Thoracic aorta (tissue), 2 donors: Measurements from ENCODE around the gene THUMPD2. TPM values are rescaled to one million over a fixed set of nuclear protein-coding genes. Genes with fewer than 3 reads are reported as not detected.

Experiments used
- ATAC-seq: fragments of 150-250 bp; one replicate; pipeline ENCODE4 v1.8.0; 2017; ENCODE audit warnings: low read depth; ENCODE audit not compliant: insufficient number of reproducible peaks, low FRiP score
- DNase-seq: peaks from one replicate; pipeline ENCODE4 v3.0.0-alpha.2; 2020; ENCODE audit warnings: low spot score
- H3K27ac ChIP-seq, 2 donors: fragments of 200-600 bp; sonication (generic); 1 replicate in 1 of 2; 2 replicates in 1 of 2; pipeline ENCODE4 v1.5.1; 2016; ENCODE audit warnings: mild to moderate bottlenecking in 2 of 2, moderate library complexity in 2 of 2
- H3K27me3 ChIP-seq: fragments of 200-600 bp; sonication (generic); replicated peaks from 2 replicates; pipeline ENCODE4 v1.6.0; 2016; ENCODE audit warnings: mild to moderate bottlenecking; ENCODE audit not compliant: insufficient read depth
- H3K36me3 ChIP-seq: fragments of 200-600 bp; sonication (generic); one replicate; pipeline ENCODE4 v1.5.1; 2016
- H3K4me1 ChIP-seq, 2 donors: fragments of 200-600 bp; sonication (generic); 1 replicate in 1 of 2; 2 replicates in 1 of 2; pipeline versions ENCODE4 v1.5.1 to v1.6.0; 2016; ENCODE audit warnings: low read depth in 2 of 2, mild to moderate bottlenecking in 1 of 2; ENCODE audit not compliant: control insufficient read depth in 1 of 2
- H3K4me3 ChIP-seq: fragments of 200-600 bp; sonication (generic); 2 replicates; pipeline ENCODE4 v1.5.1; 2016; ENCODE audit warnings: mild to moderate bottlenecking
- H3K9me3 ChIP-seq: fragments of 200-600 bp; sonication (generic); 2 replicates; pipeline ENCODE4 v1.5.1; 2016
- total RNA-seq, 2 donors: library from RNA; depleted of rRNA; stranded (reverse); fragments of >200 nt; gene quantifications; one replicate each; pipeline versions ENCODE4 v1.1.0 to v1.2.3, GENCODE V29; 2016
- TF ChIP-seq, protein P1 (sequence below): fragments of 200-600 bp; sonication (generic); IDR thresholded peaks from one replicate; pipeline ENCODE4 v1.5.1; 2019; ENCODE audit warnings: antibody characterized with exemption

The THUMPD2 gene
- total RNA-seq, 2 donors from 2014 or later: 29.1 to 32.0 TPM

DNA sequence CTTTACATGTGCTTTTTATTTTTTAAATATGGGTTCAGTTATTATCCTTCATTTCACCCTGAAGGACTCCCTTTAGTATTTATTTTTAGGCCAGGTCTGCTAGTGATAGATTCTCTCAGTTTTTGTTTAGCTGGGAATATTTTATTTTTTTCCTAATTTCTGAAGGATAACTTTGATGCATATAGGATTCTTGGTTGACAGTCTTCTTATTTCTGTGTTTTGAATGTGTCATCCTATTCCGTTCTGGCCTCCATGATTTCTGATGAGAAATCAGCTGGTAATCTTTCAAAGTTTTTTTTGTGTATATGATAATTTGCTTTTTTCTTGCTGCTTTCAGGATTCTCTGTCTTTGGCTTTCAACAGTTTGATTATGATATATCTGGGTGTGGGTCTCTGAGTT, 77.9 kb downstream of the THUMPD2 start:
- Histone ChIP-seq H3K36me3 (no peaks in the 10 kb centered on the region), H3K27ac (no peak overlapping the region), H3K4me1 (peaks cover 4 to 19% of the 10 kb centered on the region in 2 donors), H3K27me3 (no peaks in the 10 kb centered on the region), H3K4me3 (no peak overlapping the region), H3K9me3 (peaks cover 8% of the 10 kb centered on the region)
- DNase-seq (no peak), ATAC-seq (no peak)
- TF ChIP-seq, protein P1, sequence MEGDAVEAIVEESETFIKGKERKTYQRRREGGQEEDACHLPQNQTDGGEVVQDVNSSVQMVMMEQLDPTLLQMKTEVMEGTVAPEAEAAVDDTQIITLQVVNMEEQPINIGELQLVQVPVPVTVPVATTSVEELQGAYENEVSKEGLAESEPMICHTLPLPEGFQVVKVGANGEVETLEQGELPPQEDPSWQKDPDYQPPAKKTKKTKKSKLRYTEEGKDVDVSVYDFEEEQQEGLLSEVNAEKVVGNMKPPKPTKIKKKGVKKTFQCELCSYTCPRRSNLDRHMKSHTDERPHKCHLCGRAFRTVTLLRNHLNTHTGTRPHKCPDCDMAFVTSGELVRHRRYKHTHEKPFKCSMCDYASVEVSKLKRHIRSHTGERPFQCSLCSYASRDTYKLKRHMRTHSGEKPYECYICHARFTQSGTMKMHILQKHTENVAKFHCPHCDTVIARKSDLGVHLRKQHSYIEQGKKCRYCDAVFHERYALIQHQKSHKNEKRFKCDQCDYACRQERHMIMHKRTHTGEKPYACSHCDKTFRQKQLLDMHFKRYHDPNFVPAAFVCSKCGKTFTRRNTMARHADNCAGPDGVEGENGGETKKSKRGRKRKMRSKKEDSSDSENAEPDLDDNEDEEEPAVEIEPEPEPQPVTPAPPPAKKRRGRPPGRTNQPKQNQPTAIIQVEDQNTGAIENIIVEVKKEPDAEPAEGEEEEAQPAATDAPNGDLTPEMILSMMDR: no peak

DNA sequence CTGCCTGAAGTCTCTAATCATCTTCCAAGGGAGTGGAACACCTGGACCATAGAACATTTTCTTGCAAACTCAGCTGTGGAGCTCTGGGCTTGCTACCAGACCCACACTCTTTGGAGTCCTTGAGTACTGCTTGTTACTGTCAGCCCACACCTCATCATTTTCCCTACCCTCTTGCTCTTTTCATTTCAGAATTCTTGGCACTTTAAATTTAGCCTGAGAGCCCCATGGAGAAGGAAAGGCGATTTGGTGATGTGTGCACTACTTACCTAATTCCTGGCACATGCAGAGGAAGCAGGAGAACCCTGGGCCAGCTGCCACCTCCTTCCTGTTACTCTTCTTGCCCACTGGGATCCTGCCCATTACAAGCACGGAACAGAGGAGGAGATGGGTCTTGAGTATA, 81.6 kb downstream of the THUMPD2 start:
- peak overlapping the region; percentile 13 to 68 for H3K27ac ChIP-seq
- no peak for DNase-seq
- H3K27me3 ChIP-seq: no peaks in the 10 kb centered on the region
- peak overlapping the region; percentile 11 for H3K4me3 ChIP-seq
- ATAC-seq: peak; percentile 42
- peaks cover 4 to 31% of the 10 kb centered on the region in 2 donors for H3K4me1 ChIP-seq
- TF ChIP-seq, protein P1: no peak
- H3K36me3 ChIP-seq: no peaks in the 10 kb centered on the region
- peaks cover 8% of the 10 kb centered on the region for H3K9me3 ChIP-seq

DNA sequence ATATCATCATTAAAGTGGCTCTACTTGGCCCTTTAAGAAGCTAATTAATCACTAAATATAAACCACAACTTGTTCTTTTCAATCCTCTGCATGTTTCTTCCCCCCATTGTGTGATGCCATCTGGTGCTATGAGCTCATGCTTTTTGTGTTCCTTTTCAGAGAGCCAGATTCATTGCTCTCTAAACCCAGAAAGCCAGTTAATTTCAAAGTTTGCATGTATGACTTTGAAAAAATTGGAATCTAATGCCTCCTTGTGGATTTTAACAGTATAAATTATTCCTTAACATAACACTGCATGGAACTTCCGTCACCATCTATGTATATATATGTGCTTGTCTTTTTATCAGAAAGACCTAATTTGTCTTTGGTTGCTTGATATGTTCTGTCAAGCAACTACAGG, 82.2 kb downstream of the THUMPD2 start:
- no peak for ATAC-seq

DNA sequence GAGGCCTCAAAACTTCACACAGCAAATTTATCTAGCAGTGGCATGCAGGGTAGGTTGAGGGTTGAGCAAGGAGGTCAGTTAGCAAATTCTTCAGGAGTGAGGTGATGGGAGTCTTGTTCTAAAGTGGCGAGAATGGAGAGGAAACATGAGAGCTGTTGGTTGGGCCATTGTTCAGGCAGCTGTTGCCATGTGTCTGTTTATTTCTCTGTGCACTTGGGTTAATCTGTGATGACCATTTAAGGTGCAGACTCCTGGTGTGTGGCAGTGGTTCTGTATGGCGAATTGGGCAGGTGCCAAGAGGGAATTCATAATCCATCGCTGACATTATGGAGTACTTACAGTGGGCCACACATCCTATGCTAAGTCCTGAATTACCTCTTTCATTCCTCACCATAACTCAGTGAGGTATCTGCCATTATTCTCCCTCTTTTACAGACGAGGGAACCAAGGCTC, 82.9 kb downstream of the THUMPD2 start:
- TF ChIP-seq, protein P1: no peak
- no peaks in the 10 kb centered on the region for H3K36me3 ChIP-seq
- H3K9me3 ChIP-seq: peaks cover 8% of the 10 kb centered on the region
- H3K4me3 ChIP-seq: no peak overlapping the region
- peaks cover 4 to 31% of the 10 kb centered on the region in 2 donors for H3K4me1 ChIP-seq
- peak overlapping the region; percentile 30 to 68 for H3K27ac ChIP-seq
- DNase-seq (no peak), ATAC-seq (no peak)
- H3K27me3 ChIP-seq: no peaks in the 10 kb centered on the region

More for the DNA sequence above, 82.2 kb downstream of the THUMPD2 start:
- Histone ChIP-seq H3K36me3 (no peaks in the 10 kb centered on the region), H3K4me1 (peaks cover 4 to 31% of the 10 kb centered on the region in 2 donors), H3K4me3 (peak overlapping the region; percentile 11), H3K27ac (peak overlapping the region; percentile 30 to 68), H3K27me3 (no peaks in the 10 kb centered on the region), H3K9me3 (peaks cover 8% of the 10 kb centered on the region)
- DNase-seq: no peak
- TF ChIP-seq, protein P1: peak; percentile 38

DNA sequence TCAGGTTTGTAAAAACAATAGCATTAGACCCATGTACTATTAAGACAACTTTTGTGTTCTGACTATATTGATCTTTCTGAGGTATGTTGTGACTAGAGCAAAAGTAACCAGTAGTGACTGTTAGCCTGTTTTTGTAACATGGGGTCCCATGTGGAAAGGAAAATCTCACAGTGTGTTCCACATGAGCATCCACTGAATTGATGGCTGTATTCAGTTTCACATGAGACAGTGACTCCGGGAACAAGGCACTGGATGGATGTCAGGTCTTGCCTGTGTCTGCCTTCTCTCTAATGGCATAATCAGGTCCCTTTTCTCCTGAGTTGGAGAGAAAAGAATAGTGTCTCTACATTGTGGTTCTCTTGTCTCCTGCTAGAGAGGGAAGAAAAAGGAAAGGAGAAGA, 85.8 kb downstream of the THUMPD2 start:
- Histone ChIP-seq H3K4me1 (peaks cover 4 to 31% of the 10 kb centered on the region in 2 donors), H3K27me3 (no peaks in the 10 kb centered on the region), H3K27ac (no peak overlapping the region), H3K4me3 (no peak overlapping the region), H3K9me3 (no peaks in the 10 kb centered on the region), H3K36me3 (no peaks in the 10 kb centered on the region)
- ATAC-seq (no peak), DNase-seq (no peak)
- TF ChIP-seq, protein P1: no peak
